Right lobe of liver (tissue), 6 donors: ENCODE measurements around the gene CSTF3. TPM values are rescaled to one million over a fixed set of nuclear protein-coding genes. Genes with fewer than 3 reads are reported as not detected.

Experiments used
- ATAC-seq, 4 donors: fragments of 200-7000 bp; cut with Tn5 transposase; one replicate each; pipeline ENCODE4 v1.9.1; 2020; ENCODE audit warnings: mild to moderate bottlenecking in 4 of 4, moderate library complexity in 4 of 4
- DNase-seq, 3 donors: peaks; one replicate each; pipeline ENCODE4 v3.0.0-alpha.2; 2020
- H3K27ac ChIP-seq, 3 donors: fragments of 200-600 bp; one replicate each; pipeline ENCODE4 v1.8.0; 2022
- H3K27me3 ChIP-seq, 2 donors: fragments of 200-600 bp; one replicate each; pipeline ENCODE4 v1.8.0; 2022
- H3K36me3 ChIP-seq, 4 donors: fragments of 200-600 bp; sonication (generic) in 1 of 4; one replicate each; pipeline versions ENCODE4 v1.5.1 to v1.8.0; 2017 to 2022; ENCODE audit warnings: control low read depth in 1 of 4
- H3K4me1 ChIP-seq, 4 donors: fragments of 200-600 bp; sonication (generic) in 1 of 4; one replicate each; pipeline versions ENCODE4 v1.5.1 to v1.8.0; 2017 to 2022; ENCODE audit warnings: control low read depth in 1 of 4
- H3K4me3 ChIP-seq, 3 donors: fragments of 200-600 bp; one replicate each; pipeline ENCODE4 v1.8.0; 2022
- H3K9me3 ChIP-seq, 4 donors: fragments of 200-600 bp; sonication (generic) in 1 of 4; one replicate each; pipeline versions ENCODE4 v1.5.1 to v1.8.0; 2017 to 2022; ENCODE audit warnings: control low read depth in 1 of 4
- CTCF ChIP-seq, 4 donors: fragments of 200-600 bp in 3 of 4; fragments of 450-650 bp in 1 of 4; IDR thresholded peaks; one replicate each; pipeline versions ENCODE4 v1.5.1 to v1.8.0; 2016 to 2022; ENCODE audit warnings: antibody characterized with exemption in 4 of 4, mild to moderate bottlenecking in 2 of 4
- POLR2A ChIP-seq: fragments of 450-650 bp; IDR thresholded peaks from one replicate; pipeline ENCODE4 v1.6.1; 2017; ENCODE audit warnings: antibody characterized with exemption, mild to moderate bottlenecking
- WGBS: methylation state at CpG from one replicate; pipeline ENCODE4 v1.1.6; 2018; ENCODE audit warnings: low coverage, low lambda C conversion rate; ENCODE audit not compliant: insufficient coverage; ENCODE audit errors: missing lambda C conversion rate; 5-methylcytosine and 5-hydroxymethylcytosine counted together
- intact Hi-C, 2 donors: fragments of 100-400 bp; cut with DNase I; formaldehyde crosslinking; loops; one replicate each; pipeline versions ENCODE4 v1.11.2 to v1.14.1; 2022
- total RNA-seq, 6 experiments: library from RNA; depleted of rRNA in 2 of 6; stranded (reverse); fragments of >200 nt in 2 of 6; fragmentation: NEBNext Ultra II Directional in 3 of 6; extraction: Animal tissue kit (Norgen Biotek cat#: 25700) in 3 of 6; gene quantifications; one replicate each; pipeline versions ENCODE4 v1.1.0 to v1.2.4, GENCODE V29; 2016 to 2023
- donor health status: DM: no; HTN: yes; CAD: no.
- donor health status: DM: no; HTN: no; CAD: no.
- donor health status: DM: no; HTN: no; CAD: no.
- donor health status: DM: no; HTN: yes; CAD: no.
- donor health status: DM: no; HTN: yes; CAD: no.

Gene CSTF3
- total RNA-seq, 6 experiments from 2014 or later, result 11.5 to 14.0 (median 12.0) TPM

GRCh38 chr11:33044285-33044756, 117.0 kb downstream of the CSTF3 start:
- Histone ChIP-seq H3K4me3 (no peak overlapping the region), H3K4me1 (peaks cover 0 to 7% (median 0%) of the 10 kb centered on the region in 4 donors), H3K27ac (no peak overlapping the region), H3K27me3 (no peaks in the 10 kb centered on the region), H3K36me3 (peaks cover 0 to 2% (median 0%) of the 10 kb centered on the region in 4 donors), H3K9me3 (no peaks in the 10 kb centered on the region)
- DNase-seq (no peak), ATAC-seq (no peak)
- 88% methylated on average over 4 of the region's 4 CpGs for WGBS
- TF ChIP-seq CTCF (IDR thresholded peaks at IDR 0.05), result no peak
- TF ChIP-seq POLR2A, result no peak
- intact Hi-C loops, result no loop called here

GRCh38 chr11:33043221-33043830, 118.0 kb downstream of the CSTF3 start:
- peaks cover 0 to 7% (median 0%) of the 10 kb centered on the region in 4 donors for H3K4me1 ChIP-seq
- ATAC-seq (no peak), DNase-seq (no peak)
- no peaks in the 10 kb centered on the region for H3K27me3 ChIP-seq
- TF ChIP-seq POLR2A (no peak), CTCF (IDR thresholded peaks at IDR 0.05) (no peak)
- H3K9me3 ChIP-seq, result no peaks in the 10 kb centered on the region
- H3K36me3 ChIP-seq, result peaks cover 0 to 2% (median 0%) of the 10 kb centered on the region in 4 donors
- no peak overlapping the region for H3K27ac ChIP-seq
- WGBS, result 73% methylated on average over 2 of the region's 2 CpGs
- intact Hi-C loops, result no loop called here
- H3K4me3 ChIP-seq, result no peak overlapping the region

GRCh38 chr11:33040862-33041453, 120.3 kb downstream of the CSTF3 start:
- no peak overlapping the region for H3K4me3 ChIP-seq
- no peak overlapping the region for H3K27ac ChIP-seq
- H3K9me3 ChIP-seq, result no peaks in the 10 kb centered on the region
- ATAC-seq, result no peak
- no peak for DNase-seq
- H3K27me3 ChIP-seq, result no peaks in the 10 kb centered on the region
- 79% methylated on average over 5 of the region's 5 CpGs for WGBS
- peaks cover 0 to 3% (median 0%) of the 10 kb centered on the region in 4 donors for H3K4me1 ChIP-seq
- intact Hi-C loops, result no loop called here
- peaks cover 0 to 2% (median 0%) of the 10 kb centered on the region in 4 donors for H3K36me3 ChIP-seq
- no peak for TF ChIP-seq CTCF (IDR thresholded peaks at IDR 0.05)
- no peak for TF ChIP-seq POLR2A

- peak in 1 of 4 donors; percentile 31 for ATAC-seq
- WGBS, result 7% methylated on average over 18 of the region's 30 CpGs
- Histone ChIP-seq H3K9me3 (no peaks in the 10 kb centered on the region), H3K4me1 (peaks cover 0 to 6% (median 2%) of the 10 kb centered on the region in 4 donors), H3K27me3 (no peaks in the 10 kb centered on the region), H3K4me3 (peak overlapping the region; percentile 90 to 99 (median 91)), H3K27ac (peak overlapping the region; percentile 98 to 99 (median 99)), H3K36me3 (peaks cover 0 to 2% (median 0%) of the 10 kb centered on the region in 4 donors)
- DNase-seq, result no peak
- TF ChIP-seq CTCF (IDR thresholded peaks at IDR 0.05) (no peak), POLR2A (no peak)
- intact Hi-C loops, result no loop called here
Measured at GRCh38 chr11:33040033-33040861, 121.0 kb downstream of the CSTF3 start.
